Ishikawa (cell line): Measurements from ENCODE around the gene SSH2.

Experiments used
- CEBPB ChIP-seq: IDR thresholded peaks from 2 replicates; pipeline ENCODE4 v1.6.1; 2012
- CREB1 ChIP-seq: IDR thresholded peaks from 2 replicates; pipeline ENCODE4 v1.6.1; 2012; ENCODE audit warnings: low read depth
- EGR1 ChIP-seq: IDR thresholded peaks from 2 replicates; pipeline ENCODE4 v1.6.1; 2012
- EP300 ChIP-seq: IDR thresholded peaks from 2 replicates; pipeline ENCODE4 v1.6.1; 2012; ENCODE audit warnings: borderline replicate concordance
- FOXM1 ChIP-seq: IDR thresholded peaks from 2 replicates; pipeline ENCODE4 v1.6.1; 2012; ENCODE audit warnings: low read depth, borderline replicate concordance
- NFIC ChIP-seq: IDR thresholded peaks from 2 replicates; pipeline ENCODE4 v1.6.1; 2012
- RAD21 ChIP-seq: IDR thresholded peaks from 2 replicates; pipeline ENCODE4 v1.6.1; 2012; ENCODE audit warnings: low read depth
- REST ChIP-seq: IDR thresholded peaks from 2 replicates; pipeline ENCODE4 v1.6.1; 2012; ENCODE audit warnings: low read depth, mild to moderate bottlenecking
- TAF1 ChIP-seq: IDR thresholded peaks from 2 replicates; pipeline ENCODE4 v1.6.1; 2012; ENCODE audit warnings: low read depth, mild to moderate bottlenecking
- TCF12 ChIP-seq: IDR thresholded peaks from 2 replicates; pipeline ENCODE4 v1.6.1; 2012; ENCODE audit warnings: low read depth
- TEAD4 ChIP-seq: IDR thresholded peaks from 2 replicates; pipeline ENCODE4 v1.6.1; 2012
- USF1 ChIP-seq: IDR thresholded peaks from 2 replicates; pipeline ENCODE4 v1.6.1; 2012
- YY1 ChIP-seq: IDR thresholded peaks from 2 replicates; pipeline ENCODE4 v1.6.1; 2012; ENCODE audit warnings: low read depth
- ZBTB7A ChIP-seq: IDR thresholded peaks from 2 replicates; pipeline ENCODE4 v1.6.1; 2012; ENCODE audit warnings: low read depth
- TF ChIP-seq, protein P1 (sequence below): IDR thresholded peaks from 2 replicates; pipeline ENCODE4 v1.6.1; 2012

SSH2 gene

GRCh38 chr17:29716566-29716965 lies 213.5 kb downstream of the SSH2 start:
- no peak for TF ChIP-seq FOXM1
- no peak for TF ChIP-seq USF1
- TF ChIP-seq TCF12: no peak
- TF ChIP-seq CEBPB: no peak
- TF ChIP-seq NFIC: no peak
- TF ChIP-seq EP300: no peak
- no peak for TF ChIP-seq ZBTB7A
- TF ChIP-seq TAF1: no peak
- TF ChIP-seq RAD21: no peak
- TF ChIP-seq, protein P1, sequence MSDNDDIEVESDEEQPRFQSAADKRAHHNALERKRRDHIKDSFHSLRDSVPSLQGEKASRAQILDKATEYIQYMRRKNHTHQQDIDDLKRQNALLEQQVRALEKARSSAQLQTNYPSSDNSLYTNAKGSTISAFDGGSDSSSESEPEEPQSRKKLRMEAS: no peak
- no peak for TF ChIP-seq EGR1
- TF ChIP-seq CREB1: no peak

DNA sequence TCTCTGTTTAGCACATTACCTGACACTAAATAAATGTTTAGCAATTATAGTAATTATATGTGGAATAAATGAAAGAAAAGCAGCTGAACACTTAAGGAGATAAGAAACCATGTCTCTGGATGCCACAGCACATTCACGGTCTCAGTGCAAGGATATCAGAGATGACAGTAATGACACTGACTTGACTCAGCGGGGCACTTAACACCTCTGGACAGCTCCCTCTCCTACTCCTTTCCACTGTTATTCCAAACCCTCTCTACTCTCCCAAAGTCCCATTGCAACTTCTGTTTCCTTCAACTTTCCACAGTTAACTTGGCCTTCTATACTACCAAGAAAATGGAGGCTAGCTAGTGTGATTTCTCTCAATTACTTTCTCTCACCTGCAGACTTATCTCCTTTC lies 214.3 kb downstream of the SSH2 start:
- TF ChIP-seq USF1 (no peak), EP300 (no peak), TAF1 (no peak), RAD21 (no peak)

DNA sequence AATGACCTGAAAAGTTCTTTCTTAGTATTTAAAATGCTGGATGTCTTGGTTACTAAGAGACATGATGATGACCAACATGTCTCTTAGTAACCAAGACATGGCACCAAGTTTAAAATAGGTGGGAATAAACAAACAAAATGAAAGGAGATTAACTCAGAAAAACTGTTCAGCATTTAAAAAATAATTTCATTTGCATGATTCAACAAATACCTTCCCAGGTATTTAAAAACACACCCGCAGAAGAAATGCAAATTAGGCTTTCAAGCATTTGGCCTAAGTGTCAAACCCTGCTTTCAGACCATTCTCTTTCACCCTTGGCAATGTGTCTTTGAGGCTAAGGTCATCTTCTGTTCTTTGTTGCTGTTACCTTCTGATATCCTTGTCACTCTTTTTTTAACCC lies 215.9 kb downstream of the SSH2 start:
- TF ChIP-seq EGR1: no peak
- TF ChIP-seq TCF12: no peak
- no peak for TF ChIP-seq ZBTB7A
- TF ChIP-seq REST: no peak
- no peak for TF ChIP-seq TAF1
- TF ChIP-seq FOXM1: no peak
- no peak for TF ChIP-seq NFIC
- no peak for TF ChIP-seq USF1
- TF ChIP-seq CREB1: no peak
- no peak for TF ChIP-seq RAD21
- TF ChIP-seq, protein P1: no peak
- TF ChIP-seq YY1: no peak
- TF ChIP-seq EP300: no peak
- TF ChIP-seq CEBPB: no peak
- no peak for TF ChIP-seq TEAD4

GRCh38 chr17:29713626-29714025 lies 216.4 kb downstream of the SSH2 start:
- TF ChIP-seq RAD21 (no peak), REST (no peak), TAF1 (no peak), CEBPB (no peak), YY1 (no peak), EP300 (no peak), TCF12 (no peak), TEAD4 (no peak), EGR1 (no peak), FOXM1 (no peak), CREB1 (no peak), USF1 (no peak), NFIC (no peak), ZBTB7A (no peak)
- TF ChIP-seq, protein P1: no peak

DNA sequence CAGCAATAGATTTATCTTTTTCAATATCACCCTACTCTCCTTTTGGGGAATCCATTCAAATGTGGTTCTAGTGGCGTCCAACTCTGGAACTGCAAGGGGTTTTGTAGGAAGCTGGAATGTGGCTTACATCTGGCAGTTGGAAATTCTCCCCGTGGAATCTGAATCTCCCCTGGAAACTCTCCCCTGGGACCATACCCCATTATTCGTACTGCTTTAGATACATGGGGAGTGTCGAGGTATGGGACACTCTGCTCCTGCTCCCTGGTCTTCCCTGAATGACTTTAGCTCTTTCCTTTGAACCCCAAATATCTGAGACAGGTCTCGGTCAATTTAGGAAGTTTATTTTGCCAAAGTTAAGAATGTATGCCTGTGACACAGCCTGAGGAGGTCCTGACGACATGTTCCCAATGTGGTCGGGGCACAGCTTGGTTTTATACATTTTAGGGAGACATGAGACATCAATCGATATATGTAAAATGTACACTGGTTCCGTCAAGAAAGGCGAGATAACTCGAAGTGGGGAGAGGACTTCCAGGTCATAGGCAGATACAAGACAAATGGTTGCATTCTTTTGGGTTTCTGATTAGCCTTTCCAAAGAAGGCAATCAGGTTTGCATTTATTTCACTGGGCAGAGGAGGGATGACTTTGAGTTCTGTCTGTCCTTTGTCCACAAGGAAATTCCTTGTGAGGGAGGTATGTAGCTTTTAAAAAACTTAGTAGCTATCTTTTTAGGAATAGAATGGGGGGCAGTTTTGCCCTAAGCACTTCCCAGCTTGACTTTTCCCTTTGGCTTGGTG lies 218.2 kb downstream of the SSH2 start:
- TF ChIP-seq RAD21: no peak
- no peak for TF ChIP-seq YY1
- TF ChIP-seq, protein P1: no peak
